ENCODE results near the gene LST1. TPM values are rescaled to one million over a fixed set of nuclear protein-coding genes. Genes with fewer than 3 reads are reported as not detected.
"Not testable (repeated sequence)": the region's sequence is repeated elsewhere in the genome, so short reads cannot be mapped to it uniquely, and the experiment has no call there.

Gene LST1
- total RNA-seq, 1 donor from 2014 or later = 5.4 TPM

- DNase-seq (ENCODE audit: low spot score) = no peak
- intact Hi-C loops (cut with DNase I) = no loop called here
Measured at GRCh38 chr6:31578184-31579118, 7.6 kb upstream of the LST1 start.

GRCh38 chr6:31579119-31579505, 7.0 kb upstream of the LST1 start:
- DNase-seq (ENCODE audit: low spot score) = no peak

GRCh38 chr6:31579546-31580437, 6.3 kb upstream of the LST1 start:
- intact Hi-C loops (cut with DNase I) = loop anchor here (2.0 to 5.0 kb wide), 2 partner anchors 19 to 32 kb away; partner anchors contain the start of genes ATP6V1G2 and NFKBIL1
- no peak for DNase-seq (ENCODE audit: low spot score)

More at GRCh38 chr6:31579119-31579505, 7.0 kb upstream of the LST1 start:
- intact Hi-C loops (cut with DNase I) = no loop called here

GRCh38 chr6:31580438-31580740, 5.7 kb upstream of the LST1 start:
- DNase-seq (ENCODE audit: low spot score) = no peak
- intact Hi-C loops (cut with DNase I) = loop anchor here (2.0 to 5.0 kb wide), 2 partner anchors 18 to 33 kb away; partner anchors contain the start of genes ATP6V1G2 and NFKBIL1

- intact Hi-C loops (cut with DNase I) = loop anchor here (2.0 to 5.0 kb wide), 2 partner anchors 18 to 34 kb away; partner anchors contain the start of genes ATP6V1G2 and NFKBIL1
- DNase-seq (ENCODE audit: low spot score) = peak; percentile 96
Measured at GRCh38 chr6:31580807-31581433, 5.2 kb upstream of the LST1 start.

GRCh38 chr6:31581434-31582229, 4.4 kb upstream of the LST1 start:
- no peak for DNase-seq (ENCODE audit: low spot score)
- intact Hi-C loops (cut with DNase I) = loop anchor here (2.0 to 5.0 kb wide), 2 partner anchors 17 to 34 kb away; partner anchors contain the start of genes ATP6V1G2 and NFKBIL1

- intact Hi-C loops (cut with DNase I) = loop anchor here (5.0 kb wide), 1 partner anchor 35 kb away; the partner anchor contains the start of genes ATP6V1G2 and NFKBIL1
- DNase-seq (ENCODE audit: low spot score) = peak; percentile 90
Measured at GRCh38 chr6:31582230-31582643, 3.8 kb upstream of the LST1 start, which contains the start of gene LTB. Gene LTB (minus strand): TSS chr6:31582424. CDS start chr6:31582417, 7 bp downstream.

GRCh38 chr6:31585491-31585890, 586 bp upstream of the LST1 start:
- intact Hi-C loops (cut with DNase I) = no loop called here
- DNase-seq (ENCODE audit: low spot score) = no peak

GRCh38 chr6:31586599-31587281, 663 bp downstream of the LST1 start:
- intact Hi-C loops (cut with DNase I) = no loop called here
- DNase-seq (ENCODE audit: low spot score) = peak; percentile 83

- DNase-seq (ENCODE audit: low spot score) = no peak
- intact Hi-C loops (cut with DNase I) = no loop called here
Measured at GRCh38 chr6:31587791-31588777, 2.0 kb downstream of the LST1 start.

- DNase-seq (ENCODE audit: low spot score) = no peak
- intact Hi-C loops (cut with DNase I) = no loop called here
Measured at GRCh38 chr6:31588871-31589650, 3.0 kb downstream of the LST1 start.

- DNase-seq (ENCODE audit: low spot score); intact Hi-C loops (cut with DNase I): not testable (repeated sequence)
Measured at GRCh38 chr6:31590691-31591090, 4.6 kb downstream of the LST1 start.

- intact Hi-C loops (cut with DNase I) = no loop called here
Measured at GRCh38 chr6:31592396-31592771, 6.3 kb downstream of the LST1 start.

GRCh38 chr6:31597006-31597405, 10.9 kb downstream of the LST1 start:
- DNase-seq (ENCODE audit: low spot score) = no peak
- intact Hi-C loops (cut with DNase I) = loop anchor here (5.0 kb wide), 1 partner anchor 100 kb away; the partner anchor contains the start of gene MICB

More at GRCh38 chr6:31592396-31592771, 6.3 kb downstream of the LST1 start:
- DNase-seq (ENCODE audit: low spot score) = no peak

GRCh38 chr6:31607317-31607716, 21.2 kb downstream of the LST1 start:
- intact Hi-C loops (cut with DNase I) = no loop called here
- DNase-seq (ENCODE audit: low spot score) = no peak

Measured in cardiac septum (tissue), 1 donor.